8988T (cell line): ENCODE results near the gene MYOZ2.
"Not testable (repeated sequence)": the region's sequence is repeated elsewhere in the genome, so short reads cannot be mapped to it uniquely, and the experiment has no call there.

ENCODE experiments used
- DNase-seq: peaks from one replicate; pipeline ENCODE4 v3.0.0; 2011

Gene MYOZ2

DNA sequence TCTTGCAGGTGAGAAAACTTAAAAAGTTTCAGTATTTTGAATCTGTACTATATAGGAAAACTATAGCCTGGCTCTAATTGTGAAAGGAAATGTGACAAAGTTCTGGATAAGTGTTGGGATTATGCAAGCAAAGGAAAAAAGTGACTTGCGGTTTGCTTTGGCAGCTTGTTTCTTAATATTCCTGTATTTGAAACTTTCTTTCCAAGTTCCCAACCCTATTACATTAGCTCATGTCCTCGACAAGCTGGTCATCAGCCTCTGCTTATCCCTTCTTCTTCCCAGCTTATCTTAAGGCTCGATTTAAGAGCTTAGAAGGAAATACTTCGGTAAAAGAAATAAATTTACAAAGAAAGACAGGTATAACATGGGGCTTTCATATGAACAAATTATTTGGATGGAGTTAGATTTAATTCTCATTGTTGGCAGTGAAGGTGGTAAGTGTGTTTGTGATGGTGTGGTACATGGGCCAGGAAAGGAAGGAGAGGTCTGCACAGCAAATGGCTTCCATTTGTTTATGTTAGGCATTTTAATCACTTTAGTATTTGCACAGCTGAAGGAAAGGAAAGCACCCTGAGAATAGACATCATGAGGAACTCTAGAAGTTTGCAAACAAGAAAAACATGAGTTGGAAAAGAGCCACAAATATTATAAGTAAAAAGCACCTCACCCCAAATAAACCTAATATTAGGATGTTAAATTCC, 5.1 kb upstream of the MYOZ2 start:
- DNase-seq: no peak

DNA sequence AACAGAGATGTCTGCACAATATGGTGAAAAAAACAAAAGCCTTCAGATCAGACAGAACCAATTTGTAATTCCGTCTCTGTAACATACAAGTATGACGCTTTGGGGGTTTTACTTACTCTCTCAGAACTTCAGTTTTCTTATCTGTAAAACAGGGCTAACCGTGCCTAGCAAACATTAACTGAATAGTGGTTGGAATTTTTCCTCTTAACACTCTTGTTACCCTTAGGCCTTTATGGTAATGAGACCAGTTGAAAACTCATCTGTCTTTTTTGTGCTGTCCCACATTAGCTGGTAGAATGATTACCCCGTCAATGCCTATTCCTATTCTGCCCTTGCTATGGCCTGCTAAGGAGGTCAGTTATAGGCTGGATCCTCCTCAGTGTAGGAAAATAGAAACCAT, 4.5 kb upstream of the MYOZ2 start:
- no peak for DNase-seq

DNA sequence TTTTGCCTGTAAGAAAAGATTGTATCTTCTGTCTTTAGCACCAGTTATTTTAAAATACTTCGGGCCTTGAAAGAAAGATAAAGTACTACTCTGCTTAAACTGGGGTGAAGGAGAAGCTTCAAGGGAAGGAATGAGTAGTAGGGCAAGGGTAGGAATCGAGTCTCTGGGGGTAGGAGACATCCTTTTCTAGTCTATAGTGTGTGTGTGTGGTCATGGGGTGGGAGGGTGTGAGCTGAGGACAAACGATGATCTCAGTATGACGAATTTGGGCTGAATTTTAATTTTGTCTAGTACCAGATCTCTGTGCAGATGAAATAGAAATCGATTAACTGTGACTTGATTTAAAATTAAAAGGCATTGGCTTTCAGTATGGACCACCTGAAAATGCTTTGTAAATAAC, 3.3 kb upstream of the MYOZ2 start:
- DNase-seq: no peak

DNA sequence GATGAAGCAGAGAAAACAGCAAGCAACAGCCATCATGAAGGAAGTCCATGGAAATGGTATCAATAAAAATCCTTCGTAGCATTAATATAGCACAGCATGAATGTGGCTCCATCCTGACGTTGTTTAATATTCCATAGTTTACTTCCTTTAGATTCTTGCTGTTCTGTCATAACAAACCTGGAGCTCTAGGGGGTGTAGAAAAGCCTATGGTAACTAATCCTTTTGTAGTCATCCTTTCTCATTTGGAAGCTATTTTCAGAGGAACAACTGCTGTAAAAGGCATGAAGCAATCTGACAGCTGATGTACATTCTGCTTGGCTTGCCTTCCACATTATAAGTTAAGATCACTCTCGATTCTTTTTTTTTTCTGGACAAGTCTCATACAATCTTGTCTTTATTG, 914 bp downstream of the MYOZ2 start:
- DNase-seq: no peak

DNA sequence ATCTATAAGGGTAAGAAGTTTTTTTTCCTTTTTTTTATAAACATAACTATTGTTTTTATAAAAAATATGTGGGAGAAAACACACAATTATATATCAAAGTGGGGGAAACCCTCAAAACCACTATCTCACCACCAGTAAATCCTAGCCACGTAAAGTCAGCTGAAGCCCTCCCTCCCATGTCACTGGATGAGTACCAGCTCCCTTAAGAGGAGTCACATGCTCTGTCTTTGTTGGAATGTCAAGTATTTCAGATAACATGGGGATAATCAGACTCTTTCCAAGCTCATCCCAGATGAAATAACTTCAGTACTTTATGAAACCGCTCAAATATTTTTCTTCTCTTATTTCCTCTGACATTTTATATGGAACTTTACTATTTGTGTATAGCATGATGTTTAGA, 2.4 kb downstream of the MYOZ2 start:
- DNase-seq: no peak

DNA sequence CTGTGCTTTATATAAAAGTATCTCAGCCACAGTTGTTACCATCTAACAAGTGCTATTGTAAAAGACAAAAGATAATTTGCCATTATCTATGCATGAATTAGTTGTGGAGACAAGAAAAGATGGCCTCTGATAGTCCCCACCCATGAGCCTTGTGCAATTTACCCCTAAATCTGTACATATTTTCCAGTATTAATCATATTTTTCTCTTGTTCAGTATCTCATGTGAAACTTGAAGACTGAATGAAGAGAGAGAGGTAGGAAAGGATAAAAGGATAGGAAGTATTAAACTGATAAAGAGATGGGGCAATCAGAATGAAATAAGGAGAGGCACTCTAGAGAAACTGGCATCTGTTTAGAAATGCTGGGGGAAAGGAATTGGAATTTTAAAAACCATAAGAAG, 3.7 kb downstream of the MYOZ2 start:
- no peak for DNase-seq

DNA sequence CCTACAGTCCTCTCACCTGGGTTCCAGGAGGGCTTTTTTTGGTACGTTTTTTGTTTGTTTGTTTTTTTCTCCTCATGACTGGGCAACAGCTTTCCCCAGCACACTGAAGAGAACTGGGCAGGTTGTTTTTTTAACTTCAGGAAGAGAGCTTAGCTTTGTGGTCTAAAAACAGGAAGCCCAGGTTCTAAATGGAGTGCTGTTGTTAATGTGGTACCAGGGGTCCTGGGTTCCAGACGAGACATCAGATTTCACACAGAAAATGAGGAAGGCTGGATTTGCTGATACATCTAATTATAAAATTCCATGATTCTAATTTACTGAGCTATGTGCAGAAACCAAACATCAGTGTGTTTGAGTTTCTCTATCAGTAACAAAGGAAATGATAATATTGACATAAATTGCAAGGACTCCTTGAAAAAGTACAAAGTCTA, 4.2 kb downstream of the MYOZ2 start:
- DNase-seq: no peak

DNA sequence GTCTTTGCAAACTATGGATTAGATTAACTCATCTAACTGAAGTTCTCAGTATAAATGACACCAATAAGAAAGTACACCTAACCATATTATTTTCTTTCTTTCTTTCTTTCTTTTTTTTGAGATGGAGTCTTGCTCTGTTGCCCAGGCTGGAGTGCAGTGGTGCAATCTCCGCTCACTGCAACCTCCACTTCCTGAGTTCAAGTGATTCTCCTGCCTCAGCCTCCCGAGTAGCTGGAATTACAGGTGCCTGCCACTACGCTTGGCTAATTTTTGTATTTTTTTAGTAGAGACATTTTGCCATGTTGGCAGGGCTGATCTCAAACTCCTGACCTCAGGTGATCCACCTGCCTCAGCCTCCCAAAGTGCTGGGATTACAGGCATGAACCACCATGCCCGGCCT, 5.7 kb downstream of the MYOZ2 start:
- DNase-seq: not testable (repeated sequence)

DNA sequence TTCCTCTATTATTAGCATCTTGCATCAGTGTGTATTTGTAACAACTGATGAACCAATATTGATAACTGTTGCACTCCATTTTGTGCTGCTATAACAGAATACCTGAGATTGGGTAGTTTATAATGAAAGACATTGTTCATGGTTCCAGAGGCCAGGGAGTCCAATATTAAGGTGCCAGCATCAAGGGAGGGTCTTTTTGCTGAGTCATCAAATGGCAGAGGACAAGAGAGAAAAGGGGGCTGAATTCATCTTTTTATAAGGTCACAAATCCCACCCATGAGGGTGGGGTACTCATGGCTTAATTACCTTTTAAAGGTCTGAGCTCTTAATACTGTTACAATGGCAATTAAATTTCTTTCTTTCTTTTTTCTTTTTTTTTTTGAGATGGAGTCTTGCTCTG, 7.2 kb downstream of the MYOZ2 start:
- no peak for DNase-seq

DNA sequence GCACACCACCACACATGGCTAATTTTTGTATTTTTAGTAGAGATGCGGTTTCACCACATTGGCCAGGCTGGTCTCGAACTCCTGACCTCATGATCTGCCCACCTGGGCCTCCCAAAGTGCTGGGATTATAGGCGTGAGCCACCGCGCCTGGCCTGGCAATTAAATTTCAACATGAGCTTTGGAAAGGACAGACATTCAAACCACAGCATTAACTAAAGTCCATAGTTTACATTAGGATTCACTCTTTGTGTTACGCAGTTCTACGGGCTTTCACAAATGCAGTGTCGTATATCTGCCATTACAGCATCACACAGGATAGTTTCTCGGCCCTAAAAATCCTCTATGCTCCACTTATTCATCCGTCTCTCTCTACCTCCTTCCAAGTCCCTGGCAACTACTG, 7.7 kb downstream of the MYOZ2 start:
- DNase-seq: not testable (repeated sequence)

DNA sequence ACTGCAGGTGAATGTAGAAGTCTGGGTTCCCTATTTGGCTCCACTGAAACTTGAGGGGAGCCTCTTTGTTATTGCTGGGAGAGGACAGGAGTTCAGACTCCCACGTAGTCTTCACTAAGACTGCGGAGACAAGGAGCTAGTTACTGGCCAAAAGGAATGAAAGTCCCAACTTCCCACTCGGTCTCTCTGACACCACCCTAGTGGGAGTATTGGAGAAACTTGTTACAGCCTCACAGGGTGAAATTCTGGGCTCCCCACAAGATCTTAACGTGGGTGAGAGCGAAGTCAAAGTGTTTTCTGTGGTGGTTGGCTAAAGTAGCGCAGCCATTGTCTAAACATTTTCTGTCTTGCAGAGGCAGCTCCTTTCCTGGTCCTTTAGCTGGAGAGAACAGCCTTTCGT, 13.5 kb downstream of the MYOZ2 start:
- no peak for DNase-seq

DNA sequence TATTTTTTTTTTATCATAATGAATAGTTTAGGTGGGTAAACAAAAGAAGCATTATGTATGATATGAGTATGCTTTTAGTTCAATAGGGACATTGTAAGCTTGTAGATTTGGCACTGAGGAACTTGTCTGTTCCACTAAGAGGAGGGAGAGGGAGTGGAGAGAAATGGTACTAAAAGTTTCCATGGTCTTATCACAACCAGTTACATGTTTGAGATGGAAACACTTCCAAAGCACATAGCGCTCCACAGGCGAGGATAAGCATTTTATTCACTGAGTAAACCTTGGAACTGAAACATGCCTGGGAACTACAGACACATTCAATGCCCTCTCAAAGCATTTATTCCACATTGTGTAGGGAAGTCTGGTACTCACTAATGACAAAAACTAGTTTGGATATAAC, 15.5 kb downstream of the MYOZ2 start:
- DNase-seq: no peak

DNA sequence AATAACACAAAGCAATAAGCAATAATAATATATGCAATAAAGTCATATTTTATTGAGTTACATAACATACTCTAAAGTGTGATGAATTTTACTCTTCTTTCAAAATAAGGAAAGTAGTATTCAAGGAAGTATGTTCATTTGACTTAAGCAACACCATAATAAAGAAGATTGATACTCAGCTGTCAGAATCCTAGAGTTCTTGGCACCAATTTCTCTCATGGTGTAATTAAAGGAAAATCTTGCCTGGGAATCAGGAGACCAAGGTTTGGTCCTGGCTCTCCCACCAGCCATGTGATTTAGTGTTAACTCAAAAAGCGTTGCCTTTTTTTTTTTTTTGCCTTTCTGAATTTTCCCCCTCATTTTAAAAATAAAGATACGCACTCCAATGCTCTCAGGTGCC, 17.1 kb downstream of the MYOZ2 start:
- DNase-seq: no peak

DNA sequence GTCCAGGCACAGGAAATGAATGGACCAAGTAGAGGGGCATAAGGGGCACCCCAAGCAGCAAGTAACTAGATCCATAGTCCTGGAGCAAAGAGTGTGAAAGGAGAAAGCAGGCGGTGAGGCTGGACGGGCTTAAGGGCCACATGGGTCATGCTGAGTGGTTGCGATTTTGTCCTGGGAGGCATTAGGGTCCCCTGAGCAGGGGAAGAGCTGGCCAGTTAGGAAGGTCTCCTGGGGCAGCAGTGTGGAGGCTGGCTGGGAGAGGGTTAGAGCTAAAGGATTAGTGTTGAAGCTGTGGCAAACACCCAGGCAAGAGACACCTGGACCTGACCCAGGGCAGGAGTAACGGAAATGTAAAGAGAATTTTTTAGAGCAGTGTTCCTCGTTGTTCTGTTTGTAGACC, 26.5 kb downstream of the MYOZ2 start:
- DNase-seq: no peak

DNA sequence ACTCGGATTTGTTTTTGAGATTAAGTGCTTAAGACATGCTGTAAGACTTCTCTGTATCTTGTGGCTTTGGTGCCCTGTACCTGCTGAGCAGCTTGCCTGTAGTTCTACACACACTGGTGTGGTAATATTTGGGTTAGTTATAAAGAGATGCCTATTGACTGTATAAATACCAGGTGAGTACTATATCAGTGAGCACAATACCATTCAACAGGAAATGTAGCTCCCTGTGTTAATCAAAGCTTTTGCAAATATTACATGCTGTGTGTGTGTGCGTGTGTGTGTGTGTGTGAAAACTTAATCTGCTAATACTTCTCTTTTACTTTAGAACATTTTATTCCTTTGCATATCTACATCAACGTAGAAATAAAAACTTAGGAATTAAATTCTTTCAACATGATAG, 30.1 kb downstream of the MYOZ2 start:
- no peak for DNase-seq

DNA sequence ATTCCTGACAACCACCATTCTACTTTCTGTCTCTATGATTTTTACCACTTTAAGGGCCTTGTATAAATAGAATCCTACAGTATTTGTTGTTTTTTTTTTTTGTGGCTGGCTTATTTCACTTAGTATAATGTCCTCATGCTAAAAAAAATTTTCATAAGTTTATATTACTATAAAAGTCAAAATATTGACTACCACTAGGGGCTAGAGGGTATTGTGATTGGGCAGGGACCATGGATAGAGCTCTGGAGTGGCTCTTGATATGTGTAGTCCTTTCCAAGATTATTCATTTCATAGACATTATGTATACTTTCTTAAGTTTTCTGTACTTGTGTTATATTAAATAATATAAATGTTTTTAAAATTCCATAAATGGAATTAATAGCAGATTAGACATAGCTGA, 34.6 kb downstream of the MYOZ2 start:
- no peak for DNase-seq

DNA sequence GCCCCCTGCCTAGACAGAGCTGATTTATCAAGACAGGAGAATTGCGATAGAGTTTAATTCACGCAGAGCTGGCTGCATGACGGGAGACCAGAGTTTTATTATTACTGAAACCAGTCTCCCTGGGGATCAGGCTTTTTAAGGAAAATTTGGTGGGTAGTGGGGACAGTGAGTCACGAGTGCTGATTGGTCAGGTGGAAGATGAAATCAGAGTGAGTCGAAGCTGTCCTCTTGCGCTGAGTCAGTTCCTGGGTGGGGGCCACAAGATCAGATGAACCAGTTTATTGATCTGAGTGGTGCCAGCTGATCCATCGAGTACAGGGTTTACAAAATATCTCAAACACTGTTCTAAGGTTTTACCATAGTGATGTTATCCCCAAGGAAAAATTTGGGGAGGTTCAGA, 36.6 kb downstream of the MYOZ2 start:
- no peak for DNase-seq

DNA sequence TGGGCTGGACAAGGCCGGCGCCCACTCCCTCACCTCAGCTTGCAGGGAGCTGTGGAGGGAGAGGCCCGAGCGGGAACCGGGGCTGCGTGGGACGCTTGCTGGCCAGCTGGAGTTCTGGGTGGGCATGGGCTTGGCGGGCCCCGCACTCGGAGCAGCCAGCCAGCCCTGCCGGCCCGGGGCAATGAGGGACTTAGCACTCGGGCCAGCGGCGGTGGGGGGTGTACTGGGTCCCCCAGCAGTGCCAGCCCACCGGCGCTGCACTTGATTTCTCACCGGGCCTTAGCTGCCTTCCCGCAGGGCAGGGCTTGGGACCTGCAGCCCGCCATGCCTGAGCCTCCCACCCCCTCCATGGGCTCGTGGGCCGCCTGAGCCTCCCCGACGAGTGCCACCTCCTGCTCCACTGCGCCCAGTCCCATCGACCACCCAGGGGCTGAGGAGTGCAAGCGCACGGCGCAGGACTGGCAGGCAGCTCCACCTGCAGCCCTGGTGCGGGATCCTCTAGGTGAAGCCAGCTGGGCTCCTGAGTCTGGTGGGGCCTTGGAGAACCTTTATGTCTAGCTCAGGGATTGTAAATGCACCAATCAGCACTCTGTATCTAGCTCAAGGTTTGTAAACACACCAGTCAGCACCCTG, 38.2 kb downstream of the MYOZ2 start:
- DNase-seq: not testable (repeated sequence)

DNA sequence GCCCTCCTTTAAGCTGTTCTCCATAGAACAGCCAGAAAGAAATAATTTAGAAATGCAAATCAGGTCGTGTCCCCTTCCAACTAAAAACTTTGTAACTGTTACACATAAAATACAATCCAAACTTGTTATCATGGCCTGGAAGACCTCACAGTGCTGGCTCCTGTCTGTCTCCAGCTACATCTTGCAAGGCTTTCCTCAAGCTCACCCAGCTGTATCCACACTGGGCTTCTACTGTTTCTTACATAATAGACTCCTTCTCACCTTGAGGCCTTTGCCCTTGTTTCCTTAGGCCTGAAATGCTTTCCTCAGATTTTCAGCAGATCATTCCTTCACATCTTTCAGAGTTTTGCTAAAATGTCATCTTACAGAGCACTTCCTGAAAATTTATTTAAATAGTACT, 43.4 kb downstream of the MYOZ2 start:
- DNase-seq: no peak

DNA sequence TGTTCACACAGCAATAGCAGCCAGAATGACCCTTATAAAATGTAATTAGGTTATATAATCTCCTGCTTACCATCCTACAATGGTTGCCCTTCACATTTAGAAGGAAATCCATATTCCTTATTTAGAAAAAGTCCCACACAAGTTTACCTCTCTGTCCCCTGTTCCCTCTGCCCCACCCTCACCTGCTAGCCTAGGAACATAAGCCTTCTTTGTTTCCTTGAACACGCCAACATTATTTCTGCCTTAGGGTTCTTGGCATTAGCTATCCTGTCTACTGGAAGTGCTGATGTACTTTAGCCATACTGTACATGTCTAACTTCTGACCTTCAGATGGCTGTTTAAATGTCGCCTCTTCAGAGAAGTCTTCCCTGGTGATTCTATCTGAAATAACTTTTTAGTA, 48.5 kb downstream of the MYOZ2 start:
- no peak for DNase-seq

DNA sequence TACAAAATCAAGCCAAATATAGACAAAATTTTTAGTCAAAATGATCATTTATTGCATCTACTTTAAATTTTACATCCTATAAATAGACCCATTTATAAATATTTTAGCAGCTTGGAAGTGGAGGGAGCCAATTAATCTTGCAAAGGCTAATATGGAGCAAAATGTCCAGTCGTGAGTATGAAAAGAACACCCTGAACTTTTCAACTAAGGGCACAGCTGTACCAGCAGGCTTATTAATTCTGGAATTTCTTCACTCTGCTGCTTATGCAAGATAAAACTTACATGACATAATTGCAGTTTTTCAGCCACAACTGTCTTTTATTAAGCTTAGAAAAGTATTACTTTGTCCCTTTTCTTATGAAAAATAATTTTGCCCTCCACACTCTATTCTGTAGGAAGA, 54.0 kb downstream of the MYOZ2 start:
- no peak for DNase-seq

DNA sequence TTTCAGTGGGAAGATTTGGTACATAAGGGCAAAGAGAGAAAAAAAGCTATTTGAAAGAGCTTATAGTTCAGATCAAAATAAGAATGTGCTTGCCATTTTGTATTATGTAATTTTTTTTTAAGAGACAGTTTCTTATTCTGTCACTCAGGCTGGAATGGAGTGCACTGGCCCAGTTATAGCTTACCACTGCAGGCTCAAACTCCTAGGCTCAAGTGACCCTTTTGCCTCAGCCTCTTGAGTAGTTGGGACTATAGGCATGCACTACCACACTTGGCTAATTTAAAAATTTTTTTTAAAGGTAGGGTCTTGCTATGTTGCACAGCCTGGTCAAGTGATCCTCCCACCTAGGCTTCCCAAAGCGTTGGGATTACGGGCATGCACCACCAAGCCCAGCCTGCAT, 54.7 kb downstream of the MYOZ2 start:
- DNase-seq: no peak

DNA sequence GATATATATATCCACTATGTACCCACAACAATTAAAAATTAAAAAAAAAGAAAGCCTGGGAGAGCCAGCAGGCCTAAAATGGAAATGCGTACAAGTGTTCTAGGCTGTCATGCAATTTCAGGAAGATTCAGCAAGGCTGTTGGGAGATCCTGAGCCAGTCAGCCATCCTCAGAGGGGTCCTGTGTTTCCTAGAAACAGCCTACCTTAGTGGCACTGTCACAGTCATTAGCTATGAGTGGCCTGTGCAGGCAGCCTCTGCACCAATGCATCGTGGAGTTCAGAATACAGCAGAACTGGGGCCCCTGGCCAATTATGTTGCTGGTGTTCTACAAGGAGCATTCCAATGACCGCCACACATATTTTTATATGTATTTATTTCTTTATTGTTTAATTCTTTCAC, 55.9 kb downstream of the MYOZ2 start:
- DNase-seq: no peak

DNA sequence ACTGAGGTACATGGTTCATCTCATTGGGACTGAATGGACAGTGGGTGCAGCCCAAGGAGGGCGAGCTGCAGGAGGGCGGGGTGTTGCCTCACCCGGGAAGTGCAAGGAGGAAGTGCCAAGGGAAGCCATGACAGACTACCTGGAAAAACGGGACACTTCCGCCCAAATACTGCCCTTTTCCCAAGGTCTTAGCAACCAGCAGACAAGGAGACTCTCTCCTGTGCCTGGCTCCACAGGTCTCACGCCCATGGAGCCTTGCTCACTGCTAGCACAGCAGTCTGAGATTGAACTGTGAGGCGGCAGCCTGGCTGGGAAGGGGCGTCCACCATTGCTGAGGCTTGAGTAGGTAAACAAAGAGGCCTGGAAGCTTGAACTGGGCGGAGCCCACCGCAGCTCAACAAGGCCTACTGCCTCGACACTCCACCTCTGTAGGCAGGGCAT, 62.2 kb downstream of the MYOZ2 start:
- DNase-seq: no peak

DNA sequence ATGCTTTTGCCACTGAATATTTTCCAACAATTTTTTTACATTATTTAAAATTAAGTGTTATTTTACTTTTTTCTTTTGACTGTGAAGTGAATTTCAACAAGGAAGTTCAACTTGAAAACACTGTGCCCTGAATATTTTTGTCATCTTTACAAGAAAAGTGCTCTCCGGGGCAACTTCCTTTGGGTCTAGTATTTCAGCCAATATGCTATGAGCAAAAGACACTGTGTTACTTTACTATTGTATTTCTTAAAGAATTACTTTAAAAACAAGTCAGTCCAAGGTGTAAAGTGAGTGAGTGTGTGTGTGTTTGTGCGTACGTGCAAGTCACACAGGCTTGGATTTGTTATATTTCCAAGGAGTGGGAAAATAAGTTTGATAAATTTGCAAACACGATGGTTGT, 69.3 kb downstream of the MYOZ2 start:
- DNase-seq: no peak
